Neuronal stem cell (in vitro differentiated cells): ENCODE results near the gene TAB2.
A peak's percentile ranks its signal among the peaks of the same experiment; 100 is the strongest.

ENCODE experiments used
- DNase-seq: peaks from one replicate; pipeline ENCODE4 v3.0.0-alpha.2; 2013; ENCODE audit warnings: low spot score
- H2AFZ ChIP-seq: one replicate; pipeline ENCODE4 v1.6.1; 2013; ENCODE audit warnings: mild to moderate bottlenecking, low read length, inconsistent platforms
- H2AK5ac ChIP-seq: 2 replicates; pipeline ENCODE4 v1.6.1; 2013; ENCODE audit warnings: low read depth, mild to moderate bottlenecking, inconsistent platforms, low read length, moderate library complexity, mixed read lengths
- H2BK120ac ChIP-seq: 2 replicates; pipeline ENCODE4 v1.6.1; 2013; ENCODE audit warnings: low read depth, mild to moderate bottlenecking, inconsistent platforms, low read length, moderate library complexity, mixed read lengths
- H2BK12ac ChIP-seq: one replicate; pipeline ENCODE4 v1.6.1; 2013; ENCODE audit warnings: low read length, inconsistent platforms
- H2BK15ac ChIP-seq: 2 replicates; pipeline ENCODE4 v1.6.1; 2013; ENCODE audit warnings: mild to moderate bottlenecking, low read length, inconsistent platforms, mixed read lengths
- H2BK5ac ChIP-seq: one replicate; pipeline ENCODE4 v1.6.1; 2013; ENCODE audit warnings: inconsistent platforms, mild to moderate bottlenecking, low read length, moderate library complexity
- H3K14ac ChIP-seq: one replicate; pipeline ENCODE4 v1.6.1; 2013; ENCODE audit warnings: low read length, inconsistent platforms
- H3K18ac ChIP-seq: 2 replicates; pipeline ENCODE4 v1.6.1; 2013; ENCODE audit warnings: low read length, inconsistent platforms
- H3K23ac ChIP-seq: 2 replicates; pipeline ENCODE4 v1.6.1; 2013; ENCODE audit warnings: low read depth, mild to moderate bottlenecking, mixed read lengths, low read length, inconsistent platforms; ENCODE audit not compliant: poor library complexity
- H3K27ac ChIP-seq: replicated peaks from 3 replicates; pipeline ENCODE4 v1.5.1; 2013; ENCODE audit warnings: low read length, inconsistent platforms
- H3K27me3 ChIP-seq, 3 experiments: 2 replicates each; pipeline ENCODE4 v1.6.1; 2013; ENCODE audit warnings: low read length in 3 of 3, mild to moderate bottlenecking in 2 of 3, inconsistent platforms in 1 of 3, low read depth in 1 of 3, mixed read lengths in 1 of 3, moderate library complexity in 1 of 3; ENCODE audit not compliant: control insufficient read depth in 3 of 3, insufficient read depth in 3 of 3
- H3K36me3 ChIP-seq, 2 donors: replicated peaks in 1 of 2; 2 replicates each; pipeline ENCODE4 v1.6.1; 2013; ENCODE audit warnings: low read length in 2 of 2; ENCODE audit not compliant: control insufficient read depth in 2 of 2, insufficient read depth in 2 of 2
- H3K4ac ChIP-seq: 2 replicates; pipeline ENCODE4 v1.6.1; 2013; ENCODE audit warnings: inconsistent platforms, mild to moderate bottlenecking, low read length, moderate library complexity
- H3K4me1 ChIP-seq, 2 donors: 1 replicate in 1 of 2; 2 replicates in 1 of 2; pipeline ENCODE4 v1.6.1; 2013; ENCODE audit warnings: low read length in 2 of 2, low read depth in 1 of 2; ENCODE audit not compliant: control insufficient read depth in 2 of 2, insufficient read depth in 1 of 2
- H3K4me2 ChIP-seq: one replicate; pipeline ENCODE4 v1.6.1; 2013; ENCODE audit warnings: mild to moderate bottlenecking, low read length, inconsistent platforms; ENCODE audit not compliant: insufficient read depth, poor library complexity, severe bottlenecking
- H3K4me3 ChIP-seq, 2 donors: 2 replicates each; pipeline ENCODE4 v1.5.1; 2013; ENCODE audit warnings: low read length in 2 of 2, mild to moderate bottlenecking in 2 of 2, inconsistent platforms in 1 of 2, moderate library complexity in 1 of 2
- H3K79me1 ChIP-seq: one replicate; pipeline ENCODE4 v1.6.1; 2013; ENCODE audit warnings: low read depth, mild to moderate bottlenecking, inconsistent platforms, low read length, moderate library complexity
- H3K9ac ChIP-seq: one replicate; pipeline ENCODE4 v1.6.1; 2013; ENCODE audit warnings: mild to moderate bottlenecking, low read depth, low read length, inconsistent platforms; ENCODE audit not compliant: poor library complexity
- H3K9me3 ChIP-seq, 2 donors: replicated peaks in 1 of 2; 2 replicates each; pipeline versions ENCODE3 to v1.6.1; 2013; ENCODE audit warnings: low read length in 2 of 2, mild to moderate bottlenecking in 2 of 2, inconsistent platforms in 1 of 2, low read depth in 1 of 2, mixed read lengths in 1 of 2, moderate library complexity in 1 of 2; ENCODE audit not compliant: control insufficient read depth in 2 of 2, insufficient read depth in 1 of 2
- H4K8ac ChIP-seq: one replicate; pipeline ENCODE4 v1.6.1; 2013; ENCODE audit warnings: low read depth, mild to moderate bottlenecking, inconsistent platforms, low read length, moderate library complexity
- H4K91ac ChIP-seq: one replicate; pipeline ENCODE4 v1.6.1; 2013; ENCODE audit warnings: low read length, low read depth, mild to moderate bottlenecking, inconsistent platforms; ENCODE audit not compliant: poor library complexity
- WGBS, 2 donors: extraction: QIAGEN DNeasy Blood & Tissue Kit; methylation state at CpG; one replicate each; pipeline ENCODE4 v1.1.7; 2013; ENCODE audit warnings: missing lambda C conversion rate in 2 of 2, mixed read lengths in 1 of 2; ENCODE audit not compliant: insufficient read length in 2 of 2, insufficient replicate concordance in 1 of 2; ENCODE audit errors: extremely low coverage in 2 of 2; 5-methylcytosine and 5-hydroxymethylcytosine counted together

TAB2 gene

DNA sequence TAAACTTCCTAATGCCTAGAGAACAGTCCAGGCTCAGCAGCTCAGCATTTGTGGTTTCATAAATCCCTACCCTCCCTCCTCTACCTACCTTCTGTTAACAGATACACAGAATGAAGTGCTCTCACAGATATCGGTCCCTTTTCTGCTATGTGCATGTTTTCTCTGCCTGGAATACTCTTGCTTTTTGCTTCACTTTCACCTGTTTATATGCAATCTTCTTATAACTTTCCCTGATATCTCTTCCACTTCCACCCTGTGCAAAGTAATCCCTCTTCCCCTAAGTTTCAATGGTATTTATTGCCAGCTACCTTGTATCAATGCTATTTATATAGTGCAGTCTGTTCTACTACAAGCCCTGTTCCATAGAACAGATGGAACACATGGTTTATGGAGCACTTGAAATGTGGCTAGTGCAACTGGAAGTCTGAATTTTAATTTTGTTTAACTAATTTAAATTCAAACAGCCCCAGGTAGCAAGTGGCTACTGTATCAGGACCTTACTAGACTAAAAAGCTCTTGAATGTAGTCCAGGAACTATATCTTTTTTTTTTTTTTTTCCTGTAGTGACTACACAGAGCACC, 3.1 kb upstream of the TAB2 start:
- H2BK12ac ChIP-seq, result no peak overlapping the region
- no peak overlapping the region for H2BK15ac ChIP-seq
- no peak overlapping the region for H3K4me3 ChIP-seq
- H3K27ac ChIP-seq, result no peak overlapping the region
- no peak overlapping the region for H2BK5ac ChIP-seq
- no CpG with 5 or more reads among the region's 1 CpG for WGBS, 2 donors
- no peaks in the 10 kb centered on the region for H3K79me1 ChIP-seq
- H2AFZ ChIP-seq, result no peak overlapping the region
- no peak overlapping the region for H3K18ac ChIP-seq
- H3K14ac ChIP-seq, result no peak overlapping the region
- no peak overlapping the region for H3K4ac ChIP-seq
- peaks cover 0 to 3% of the 10 kb centered on the region in 2 donors for H3K4me1 ChIP-seq
- DNase-seq, result no peak
- no peak overlapping the region for H2AK5ac ChIP-seq
- H3K27me3 ChIP-seq, result no peaks in the 10 kb centered on the region
- no peaks in the 10 kb centered on the region for H3K9me3 ChIP-seq
- H3K4me2 ChIP-seq, result no peak overlapping the region
- H3K23ac ChIP-seq, result no peak overlapping the region
- no peak overlapping the region for H3K9ac ChIP-seq
- no peak overlapping the region for H4K8ac ChIP-seq
- no peak overlapping the region for H2BK120ac ChIP-seq
- no peaks in the 10 kb centered on the region for H3K36me3 ChIP-seq
- H4K91ac ChIP-seq, result no peak overlapping the region

DNA sequence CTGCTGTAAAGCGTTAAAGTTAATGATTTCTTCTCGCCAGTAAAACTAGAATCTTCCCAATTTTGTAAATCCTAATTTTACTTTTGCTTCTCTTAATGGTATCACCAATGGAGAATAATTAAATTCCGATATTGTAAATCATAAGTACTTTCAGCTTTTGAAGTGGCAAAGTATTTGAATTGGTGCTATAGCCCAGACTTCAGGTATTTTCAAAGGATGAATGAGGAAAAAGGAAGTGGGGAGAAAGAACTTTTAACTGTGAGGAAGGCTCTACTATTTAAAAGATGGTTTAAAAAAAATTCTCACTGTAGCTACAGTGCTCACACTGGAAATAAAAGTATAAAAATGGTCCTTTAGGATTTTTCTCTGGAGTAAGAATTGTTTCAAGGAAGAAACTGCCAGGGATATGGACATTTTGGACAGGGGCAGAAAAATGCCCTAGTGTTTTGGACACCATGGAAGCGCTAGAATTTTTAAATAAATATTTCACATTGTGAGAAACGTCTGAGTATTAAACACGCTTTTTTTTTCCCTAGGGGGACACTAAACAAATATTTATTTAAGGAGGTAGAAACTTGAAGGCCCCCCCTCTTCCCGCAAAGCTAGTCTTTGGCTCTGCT, 1.3 kb upstream of the TAB2 start:
- Histone ChIP-seq H4K91ac (no peak overlapping the region), H3K14ac (no peak overlapping the region), H2BK15ac (no peak overlapping the region), H2BK5ac (peak overlapping the region; percentile 97), H3K4me1 (peaks cover 0 to 9% of the 10 kb centered on the region in 2 donors), H3K27me3 (no peaks in the 10 kb centered on the region), H3K18ac (no peak overlapping the region), H3K27ac (peak overlapping the region; percentile 99), H2AK5ac (no peak overlapping the region), H3K4ac (no peak overlapping the region), H2BK120ac (no peak overlapping the region), H3K36me3 (no peaks in the 10 kb centered on the region), H2BK12ac (no peak overlapping the region), H3K9ac (no peak overlapping the region), H3K9me3 (no peaks in the 10 kb centered on the region), H3K23ac (no peak overlapping the region), H3K4me2 (peak overlapping the region; percentile 47), H2AFZ (peak overlapping the region; percentile 99), H3K79me1 (no peaks in the 10 kb centered on the region), H3K4me3 (peak overlapping the region; percentile 56 to 92), H4K8ac (no peak overlapping the region)
- no CpG with 5 or more reads among the region's 7 CpGs for WGBS, 2 donors
- no peak for DNase-seq

DNA sequence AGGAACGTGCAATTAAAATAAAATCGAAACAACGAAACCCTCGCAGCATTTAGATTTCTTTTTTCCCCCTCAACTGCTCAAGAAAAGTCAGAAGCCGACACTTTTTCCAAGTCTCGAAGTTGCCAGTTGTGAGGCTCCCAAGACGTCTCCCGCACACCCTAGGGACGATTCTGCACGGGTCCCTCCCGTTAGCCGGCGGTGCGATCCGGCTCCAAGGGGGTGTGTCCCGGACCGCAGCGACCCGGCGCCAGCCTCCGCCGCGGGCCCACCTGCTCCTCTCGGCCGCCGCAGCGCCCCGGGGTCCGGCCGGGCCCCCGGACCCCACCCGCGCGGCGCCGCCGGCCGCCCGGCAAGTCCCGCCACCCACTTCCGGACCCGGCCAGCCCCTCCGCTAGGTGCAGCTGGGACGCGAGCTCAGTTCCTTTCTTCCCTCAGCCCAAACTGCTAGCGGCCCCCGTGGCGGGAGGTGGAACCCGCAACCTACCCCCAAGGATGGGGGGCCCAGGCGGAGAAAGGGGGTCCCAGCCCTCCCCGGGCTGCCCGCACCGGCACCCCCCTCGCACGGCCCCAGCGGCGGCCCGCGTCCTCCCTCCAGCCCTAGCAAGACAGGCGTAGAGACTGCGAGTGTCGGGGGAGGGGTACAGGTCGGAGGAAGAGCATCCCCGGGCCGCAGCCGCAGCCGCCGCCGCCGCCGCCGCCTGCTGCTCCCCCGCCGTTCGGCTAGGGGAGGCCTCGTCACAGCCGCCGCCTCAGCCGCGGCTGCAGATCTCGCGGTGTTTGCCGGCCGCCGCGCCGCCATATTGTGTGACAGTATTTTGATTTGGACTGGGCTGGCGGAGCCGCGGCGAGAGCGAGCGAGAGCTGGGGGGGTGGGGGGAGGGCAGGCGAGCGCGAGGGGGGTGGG, 520 bp upstream of the TAB2 start:
- no peaks in the 10 kb centered on the region for H3K79me1 ChIP-seq
- no peaks in the 10 kb centered on the region for H3K9me3 ChIP-seq
- H2BK5ac ChIP-seq, result peak overlapping the region; percentile 97
- H3K23ac ChIP-seq, result peak overlapping the region; percentile 95
- no peaks in the 10 kb centered on the region for H3K36me3 ChIP-seq
- peaks cover 0 to 11% of the 10 kb centered on the region in 2 donors for H3K4me1 ChIP-seq
- peak overlapping the region; percentile 99 for H2AFZ ChIP-seq
- peak overlapping the region; percentile 96 for H2BK15ac ChIP-seq
- no peak overlapping the region for H4K91ac ChIP-seq
- H3K27me3 ChIP-seq, result no peaks in the 10 kb centered on the region
- no CpG with 5 or more reads among the region's 96 CpGs for WGBS, 2 donors
- peak overlapping the region; percentile 100 for H2BK120ac ChIP-seq
- peak overlapping the region; percentile 56 to 98 for H3K4me3 ChIP-seq
- H2AK5ac ChIP-seq, result peak overlapping the region; percentile 63
- peak overlapping the region; percentile 93 for H3K4ac ChIP-seq
- peak overlapping the region; percentile 99 for H3K9ac ChIP-seq
- H3K14ac ChIP-seq, result no peak overlapping the region
- peak overlapping the region; percentile 100 for H3K18ac ChIP-seq
- H2BK12ac ChIP-seq, result peak overlapping the region; percentile 22
- peak; percentile 93 for DNase-seq
- peak overlapping the region; percentile 99 for H3K27ac ChIP-seq
- H3K4me2 ChIP-seq, result peak overlapping the region; percentile 47
- H4K8ac ChIP-seq, result peak overlapping the region; percentile 43
